Measurements from ENCODE around the gene FBXO36. TPM values are rescaled to one million over a fixed set of nuclear protein-coding genes. Genes with fewer than 3 reads are reported as not detected.
"Not testable (repeated sequence)": the region's sequence is repeated elsewhere in the genome, so short reads cannot be mapped to it uniquely, and the experiment has no call there.

The FBXO36 gene
- total and polyA plus RNA-seq, 3 experiments from 2014 or later = 0.56 to 0.95 (median 0.74) TPM

- ChIA-PET POLR2A (no interaction called here), CTCF (no interaction called here)
- no peaks in the 10 kb centered on the region for H3K27me3 ChIP-seq (ENCODE audit: insufficient read depth, low read length, poor library complexity, severe bottlenecking)
- Mint-ChIP-seq H3K4me1 (peaks cover 51 to 79% (median 75%) of the 10 kb centered on the region in 3 donors), H3K27ac (peak overlapping the region; percentile 9 to 98 (median 21)), H3K4me3 (peak overlapping the region in 4 of 7 donors; percentile 5 to 52 (median 32)), H3K36me3 (peaks cover 6 to 37% (median 9%) of the 10 kb centered on the region in 3 donors), H3K27me3 (peaks cover 0 to 8% of the 10 kb centered on the region in 2 donors), H3K9me3 (peaks cover 0 to 2% (median 0%) of the 10 kb centered on the region in 5 donors)
- H3K9me3 ChIP-seq (ENCODE audit: low read length) = no peaks in the 10 kb centered on the region
- H3K4me3 ChIP-seq (ENCODE audit: low read length) = no peak overlapping the region
- H3K36me3 ChIP-seq (ENCODE audit: insufficient read depth, low read length) = no peaks in the 10 kb centered on the region
- no peak for DNase-seq
- H3K4me1 ChIP-seq (ENCODE audit: insufficient read depth, low read length) = peaks cover 49% of the 10 kb centered on the region
- H3K27ac ChIP-seq (ENCODE audit: low read depth, low read length) = no peak overlapping the region
Measured at GRCh38 chr2:229917793-229918192, 4.5 kb upstream of the FBXO36 start.

- H3K4me1 ChIP-seq (ENCODE audit: insufficient read depth, low read length) = peaks cover 45% of the 10 kb centered on the region
- no peaks in the 10 kb centered on the region for H3K36me3 ChIP-seq (ENCODE audit: insufficient read depth, low read length)
- peak overlapping the region; percentile 86 for H3K4me3 ChIP-seq (ENCODE audit: low read length)
- H3K27me3 ChIP-seq (ENCODE audit: insufficient read depth, low read length, poor library complexity, severe bottlenecking) = no peaks in the 10 kb centered on the region
- no peaks in the 10 kb centered on the region for H3K9me3 ChIP-seq (ENCODE audit: low read length)
- H3K27me3 Mint-ChIP-seq = peaks cover 0 to 8% of the 10 kb centered on the region in 2 donors
- peaks cover 6 to 31% (median 6%) of the 10 kb centered on the region in 3 donors for H3K36me3 Mint-ChIP-seq
- CTCF ChIA-PET = interaction anchor here (2.4 kb wide), 1 partner anchor 9 kb away, joined by 8 read pairs; no protein-coding TSS in a partner anchor
- peak overlapping the region; percentile 87 to 100 (median 96) for H3K27ac Mint-ChIP-seq
- H3K4me3 Mint-ChIP-seq = peak overlapping the region; percentile 84 to 100 (median 97)
- peak; percentile 22 to 63 (median 29) for DNase-seq
- H3K4me1 Mint-ChIP-seq = peaks cover 45 to 67% (median 63%) of the 10 kb centered on the region in 3 donors
- POLR2A ChIA-PET = interaction anchor here (0.8 to 1.0 kb wide), 2 partner anchors 67 to 98 kb away, joined by 3 to 4 read pairs; no protein-coding TSS in a partner anchor
- peaks cover 0 to 2% (median 0%) of the 10 kb centered on the region in 5 donors for H3K9me3 Mint-ChIP-seq
- peak overlapping the region; percentile 82 for H3K27ac ChIP-seq (ENCODE audit: low read depth, low read length)
Measured at GRCh38 chr2:229920011-229920641, 2.2 kb upstream of the FBXO36 start.

GRCh38 chr2:229921101-229921891 lies 1.0 kb upstream of the FBXO36 start:
- ChIA-PET CTCF (interaction anchor here (0.7 to 1.4 kb wide), 5 partner anchors 12 to 121 kb away, joined by 3 to 4 read pairs (median 4); no protein-coding TSS in a partner anchor), POLR2A (interaction anchor here (0.6 to 1.2 kb wide), 3 partner anchors 16 to 117 kb away, joined by 3 to 7 read pairs (median 4); no protein-coding TSS in a partner anchor)
- peak overlapping the region; percentile 97 to 100 (median 99) for H3K4me3 Mint-ChIP-seq
- DNase-seq = peak; percentile 64 to 83 (median 73)
- H3K9me3 Mint-ChIP-seq = peaks cover 0 to 2% (median 0%) of the 10 kb centered on the region in 5 donors
- peak overlapping the region; percentile 87 to 100 (median 98) for H3K27ac Mint-ChIP-seq
- Histone ChIP-seq H3K36me3 (ENCODE audit: insufficient read depth, low read length) (no peaks in the 10 kb centered on the region), H3K9me3 (ENCODE audit: low read length) (no peaks in the 10 kb centered on the region), H3K27ac (ENCODE audit: low read depth, low read length) (peak overlapping the region; percentile 87), H3K4me3 (ENCODE audit: low read length) (peak overlapping the region; percentile 86), H3K4me1 (ENCODE audit: insufficient read depth, low read length) (peaks cover 37% of the 10 kb centered on the region), H3K27me3 (ENCODE audit: insufficient read depth, low read length, poor library complexity, severe bottlenecking) (no peaks in the 10 kb centered on the region)
- H3K4me1 Mint-ChIP-seq = peaks cover 39 to 57% (median 55%) of the 10 kb centered on the region in 3 donors
- peaks cover 0 to 8% of the 10 kb centered on the region in 2 donors for H3K27me3 Mint-ChIP-seq
- H3K36me3 Mint-ChIP-seq = peaks cover 6 to 27% (median 6%) of the 10 kb centered on the region in 3 donors

GRCh38 chr2:229921892-229922448 lies 333 bp upstream of the FBXO36 start, which contains the start of gene TRIP12:
TSS of gene TRIP12 (minus strand) at chr2:229922009. CDS start at chr2:229880079, 41,930 bp downstream.
- peaks cover 0 to 8% of the 10 kb centered on the region in 2 donors for H3K27me3 Mint-ChIP-seq
- peaks cover 33 to 51% (median 49%) of the 10 kb centered on the region in 3 donors for H3K4me1 Mint-ChIP-seq
- peaks cover 37% of the 10 kb centered on the region for H3K4me1 ChIP-seq (ENCODE audit: insufficient read depth, low read length)
- peak within 1 kb of the TSS; percentile 98 for H3K4me3 ChIP-seq (ENCODE audit: low read length)
- ChIA-PET CTCF (interaction anchor here (0.7 to 1.4 kb wide), 5 partner anchors 12 to 122 kb away, joined by 3 to 4 read pairs (median 4); no protein-coding TSS in a partner anchor), POLR2A (interaction anchor here (0.6 to 1.2 kb wide), 6 partner anchors 11 to 118 kb away, joined by 3 to 7 read pairs (median 3); no protein-coding TSS in a partner anchor)
- no peaks in the 10 kb centered on the region for H3K9me3 ChIP-seq (ENCODE audit: low read length)
- H3K27me3 ChIP-seq (ENCODE audit: insufficient read depth, low read length, poor library complexity, severe bottlenecking) = no peaks in the 10 kb centered on the region
- peak within 1 kb of the TSS; percentile 87 for H3K27ac ChIP-seq (ENCODE audit: low read depth, low read length)
- no peaks in the 10 kb centered on the region for H3K36me3 ChIP-seq (ENCODE audit: insufficient read depth, low read length)
- DNase-seq = peak; percentile 79 to 97 (median 91)
- H3K36me3 Mint-ChIP-seq = peaks cover 4 to 22% (median 6%) of the 10 kb centered on the region in 3 donors
- peak within 1 kb of the TSS; percentile 97 to 100 (median 99) for H3K4me3 Mint-ChIP-seq
- peak within 1 kb of the TSS; percentile 98 to 100 (median 98) for H3K27ac Mint-ChIP-seq
- peaks cover 0 to 2% (median 0%) of the 10 kb centered on the region in 5 donors for H3K9me3 Mint-ChIP-seq

GRCh38 chr2:229924541-229924940 lies 2.2 kb downstream of the FBXO36 start:
- H3K4me3 ChIP-seq (ENCODE audit: low read length); H3K9me3 ChIP-seq (ENCODE audit: low read length); H3K27me3 ChIP-seq (ENCODE audit: insufficient read depth, low read length, poor library complexity, severe bottlenecking); DNase-seq; H3K27me3 Mint-ChIP-seq; CTCF ChIA-PET; H3K27ac ChIP-seq (ENCODE audit: low read depth, low read length); H3K9me3 Mint-ChIP-seq; H3K36me3 ChIP-seq (ENCODE audit: insufficient read depth, low read length): not testable (repeated sequence)
- peak overlapping the region in 3 of 7 donors; percentile 3 to 67 (median 47) for H3K4me3 Mint-ChIP-seq
- H3K4me1 ChIP-seq (ENCODE audit: insufficient read depth, low read length) = peaks cover 17% of the 10 kb centered on the region
- peak overlapping the region in 3 of 8 donors; percentile 66 to 92 (median 83) for H3K27ac Mint-ChIP-seq
- POLR2A ChIA-PET = interaction anchor here (0.6 kb wide), 1 partner anchor 169 kb away, joined by 6 read pairs; no protein-coding TSS in a partner anchor
- H3K4me1 Mint-ChIP-seq = peaks cover 19 to 32% (median 30%) of the 10 kb centered on the region in 3 donors
- peaks cover 0 to 13% (median 0%) of the 10 kb centered on the region in 3 donors for H3K36me3 Mint-ChIP-seq

GRCh38 chr2:229925201-229925600 lies 2.9 kb downstream of the FBXO36 start:
- peaks cover 0 to 13% (median 0%) of the 10 kb centered on the region in 3 donors for H3K36me3 Mint-ChIP-seq
- H3K4me1 Mint-ChIP-seq = peaks cover 12 to 25% (median 23%) of the 10 kb centered on the region in 3 donors
- H3K4me3 Mint-ChIP-seq = peak overlapping the region in 3 of 7 donors; percentile 8 to 61 (median 23)

GRCh38 chr2:229927817-229928321 lies 5.6 kb downstream of the FBXO36 start:
- no peak for DNase-seq
- H3K9me3 ChIP-seq (ENCODE audit: low read length) = no peaks in the 10 kb centered on the region
- H3K27me3 Mint-ChIP-seq = no peaks in the 10 kb centered on the region
- ChIA-PET POLR2A (interaction anchor here (0.6 kb wide), 1 partner anchor 1229 kb away, joined by 3 read pairs; no protein-coding TSS in a partner anchor), CTCF (interaction anchor here (1.2 kb wide), 1 partner anchor 147 kb away, joined by 3 read pairs; no protein-coding TSS in a partner anchor)
- peaks cover 5% of the 10 kb centered on the region for H3K4me1 ChIP-seq (ENCODE audit: insufficient read depth, low read length)
- H3K4me3 Mint-ChIP-seq = no peak overlapping the region
- H3K27me3 ChIP-seq (ENCODE audit: insufficient read depth, low read length, poor library complexity, severe bottlenecking) = no peaks in the 10 kb centered on the region
- H3K4me3 ChIP-seq (ENCODE audit: low read length) = no peak overlapping the region
- no peak overlapping the region for H3K27ac Mint-ChIP-seq
- peaks cover 0 to 1% (median 0%) of the 10 kb centered on the region in 3 donors for H3K36me3 Mint-ChIP-seq
- H3K4me1 Mint-ChIP-seq = peaks cover 4 to 12% (median 10%) of the 10 kb centered on the region in 3 donors
- no peak overlapping the region for H3K27ac ChIP-seq (ENCODE audit: low read depth, low read length)
- no peaks in the 10 kb centered on the region for H3K36me3 ChIP-seq (ENCODE audit: insufficient read depth, low read length)
- no peaks in the 10 kb centered on the region for H3K9me3 Mint-ChIP-seq

More at GRCh38 chr2:229925201-229925600, 2.9 kb downstream of the FBXO36 start:
- Histone ChIP-seq H3K27ac (ENCODE audit: low read depth, low read length) (no peak overlapping the region), H3K9me3 (ENCODE audit: low read length) (no peaks in the 10 kb centered on the region), H3K36me3 (ENCODE audit: insufficient read depth, low read length) (no peaks in the 10 kb centered on the region), H3K4me1 (ENCODE audit: insufficient read depth, low read length) (peaks cover 13% of the 10 kb centered on the region), H3K27me3 (ENCODE audit: insufficient read depth, low read length, poor library complexity, severe bottlenecking) (no peaks in the 10 kb centered on the region), H3K4me3 (ENCODE audit: low read length) (no peak overlapping the region)
- ChIA-PET POLR2A (interaction anchor here (0.6 kb wide), 1 partner anchor 169 kb away, joined by 6 read pairs; no protein-coding TSS in a partner anchor), CTCF (no interaction called here)
- DNase-seq = no peak
- Mint-ChIP-seq H3K27me3 (peaks cover 0 to 8% of the 10 kb centered on the region in 2 donors), H3K9me3 (peaks cover 0 to 2% (median 0%) of the 10 kb centered on the region in 5 donors), H3K27ac (peak overlapping the region in 2 of 8 donors; percentile 32 to 66)

Data from CD8-positive, alpha-beta memory T cell (primary cell).